ENCODE results near the gene GASK1A.

GRCh38 chr3:43025423-43025822 is 46.3 kb downstream of the GASK1A start:
- TF ChIP-seq CTCF (conservative IDR thresholded peaks at IDR 0.05; ENCODE audit: low read depth in 2 of 2), result no peak
- TF ChIP-seq EZH2phosphoT487 (IDR thresholded peaks at IDR 0.05; ENCODE audit: unreplicated experiment), result no peak
- TF ChIP-seq EZH2 (IDR thresholded peaks at IDR 0.05; ENCODE audit: low read depth, unreplicated experiment), result no peak
- TF ChIP-seq POLR2AphosphoS5 (IDR thresholded peaks at IDR 0.05; ENCODE audit: low read depth), result no peak
- TF ChIP-seq CREB1 (CRISPR knock-in tag; IDR thresholded peaks at IDR 0.05; ENCODE audit: low read depth), result no peak
- TF ChIP-seq JUNB (IDR thresholded peaks at IDR 0.05; ENCODE audit: unreplicated experiment), result no peak
- TF ChIP-seq ZNF331 (CRISPR knock-in tag; IDR thresholded peaks at IDR 0.05; ENCODE audit: low read depth), result no peak

All from GM23338 (cell line).